ENCODE results near the gene C22orf23.
"Not testable (repeated sequence)": the region's sequence is repeated elsewhere in the genome, so short reads cannot be mapped to it uniquely, and the experiment has no call there.

The C22orf23 gene

DNA sequence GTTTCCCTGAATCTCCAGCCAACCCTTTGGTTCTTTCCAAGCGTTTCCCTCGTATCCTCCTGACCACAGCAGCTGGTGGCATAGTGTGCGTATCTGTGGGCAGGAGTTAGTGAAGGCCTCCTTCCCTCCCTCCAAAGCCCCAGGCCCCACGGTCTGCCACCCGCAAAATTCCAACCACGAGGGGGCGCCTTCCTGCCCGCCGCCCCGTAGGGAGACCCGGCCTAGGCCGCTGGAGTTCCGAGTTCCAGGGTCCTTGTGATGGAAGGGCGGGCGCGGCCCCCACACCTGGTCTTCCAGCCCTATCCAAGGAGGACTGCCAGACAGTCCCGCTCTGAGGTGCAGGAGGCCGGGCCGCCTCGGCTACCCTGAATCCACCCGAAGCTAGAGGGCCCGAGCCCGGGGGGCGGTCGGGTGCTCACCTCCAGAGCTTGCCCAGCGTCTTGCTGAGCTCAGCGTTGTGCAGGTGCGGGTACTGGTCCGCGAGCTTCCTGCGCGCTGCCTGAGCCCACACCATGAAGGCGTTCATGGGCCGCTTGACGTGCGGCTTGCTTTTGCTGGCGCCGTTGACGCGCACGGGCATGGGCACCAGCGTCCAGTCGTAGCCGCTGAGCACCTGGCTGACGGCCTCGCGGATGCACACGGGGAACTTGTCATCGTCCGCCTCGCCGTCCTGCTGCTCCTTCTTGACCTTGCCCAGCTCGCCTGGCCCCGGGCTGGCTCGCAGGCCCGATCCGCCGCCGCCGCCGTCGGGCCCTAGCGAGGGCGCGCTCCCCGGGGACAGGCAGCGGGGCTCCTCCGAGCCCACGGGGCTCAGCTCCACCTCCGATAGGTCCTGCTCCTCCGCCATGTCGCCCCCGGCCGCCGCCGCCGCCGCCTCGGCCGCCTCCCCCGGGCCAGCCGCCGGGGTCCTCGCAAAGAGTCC, 29.8 kb upstream of the C22orf23 start:
- H3K4me3 ChIP-seq (ENCODE audit: low read depth, low read length) = no peak overlapping the region
- no peak for DNase-seq (ENCODE audit: low read depth)
- TF ChIP-seq, protein P1, sequence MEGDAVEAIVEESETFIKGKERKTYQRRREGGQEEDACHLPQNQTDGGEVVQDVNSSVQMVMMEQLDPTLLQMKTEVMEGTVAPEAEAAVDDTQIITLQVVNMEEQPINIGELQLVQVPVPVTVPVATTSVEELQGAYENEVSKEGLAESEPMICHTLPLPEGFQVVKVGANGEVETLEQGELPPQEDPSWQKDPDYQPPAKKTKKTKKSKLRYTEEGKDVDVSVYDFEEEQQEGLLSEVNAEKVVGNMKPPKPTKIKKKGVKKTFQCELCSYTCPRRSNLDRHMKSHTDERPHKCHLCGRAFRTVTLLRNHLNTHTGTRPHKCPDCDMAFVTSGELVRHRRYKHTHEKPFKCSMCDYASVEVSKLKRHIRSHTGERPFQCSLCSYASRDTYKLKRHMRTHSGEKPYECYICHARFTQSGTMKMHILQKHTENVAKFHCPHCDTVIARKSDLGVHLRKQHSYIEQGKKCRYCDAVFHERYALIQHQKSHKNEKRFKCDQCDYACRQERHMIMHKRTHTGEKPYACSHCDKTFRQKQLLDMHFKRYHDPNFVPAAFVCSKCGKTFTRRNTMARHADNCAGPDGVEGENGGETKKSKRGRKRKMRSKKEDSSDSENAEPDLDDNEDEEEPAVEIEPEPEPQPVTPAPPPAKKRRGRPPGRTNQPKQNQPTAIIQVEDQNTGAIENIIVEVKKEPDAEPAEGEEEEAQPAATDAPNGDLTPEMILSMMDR (IDR thresholded peaks at IDR 0.05; ENCODE audit: insufficient read depth, low read depth, low read length, missing control alignments) = no peak

DNA sequence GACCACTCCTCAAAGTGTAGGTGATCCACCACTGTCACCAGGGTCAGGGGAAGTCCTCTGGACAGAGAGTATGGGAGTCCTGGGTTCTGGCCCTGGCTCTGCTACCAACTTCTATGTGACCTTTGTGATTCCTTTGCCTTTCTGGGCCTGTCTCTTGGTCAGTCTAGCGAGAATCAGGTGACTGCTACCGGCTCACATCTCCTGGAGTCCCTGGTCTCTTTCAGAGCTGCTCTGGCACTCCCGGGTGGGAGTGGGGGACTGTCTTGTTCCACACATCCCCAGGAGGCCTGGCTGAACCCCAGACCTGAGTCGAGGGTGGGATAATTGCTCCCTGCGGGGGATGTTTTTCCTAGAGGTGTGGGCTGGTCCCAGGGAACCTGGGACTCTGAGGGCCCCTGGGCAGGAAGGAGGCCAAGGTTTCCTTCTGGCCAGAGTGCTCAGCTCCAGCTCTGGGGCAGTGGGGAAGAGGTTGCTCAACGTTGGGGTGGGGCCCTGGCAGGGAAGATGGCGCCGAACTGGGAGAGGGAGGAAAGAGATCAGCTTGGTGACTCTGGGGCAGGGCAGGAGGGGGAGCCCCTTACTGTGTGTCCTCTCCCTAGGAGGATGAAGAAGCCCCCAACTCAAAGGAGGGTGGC, 28.9 kb upstream of the C22orf23 start:
- no peak for DNase-seq (ENCODE audit: low read depth)
- TF ChIP-seq, protein P1 (IDR thresholded peaks at IDR 0.05; ENCODE audit: insufficient read depth, low read depth, low read length, missing control alignments) = no peak
- H3K4me3 ChIP-seq (ENCODE audit: low read depth, low read length) = no peak overlapping the region

DNA sequence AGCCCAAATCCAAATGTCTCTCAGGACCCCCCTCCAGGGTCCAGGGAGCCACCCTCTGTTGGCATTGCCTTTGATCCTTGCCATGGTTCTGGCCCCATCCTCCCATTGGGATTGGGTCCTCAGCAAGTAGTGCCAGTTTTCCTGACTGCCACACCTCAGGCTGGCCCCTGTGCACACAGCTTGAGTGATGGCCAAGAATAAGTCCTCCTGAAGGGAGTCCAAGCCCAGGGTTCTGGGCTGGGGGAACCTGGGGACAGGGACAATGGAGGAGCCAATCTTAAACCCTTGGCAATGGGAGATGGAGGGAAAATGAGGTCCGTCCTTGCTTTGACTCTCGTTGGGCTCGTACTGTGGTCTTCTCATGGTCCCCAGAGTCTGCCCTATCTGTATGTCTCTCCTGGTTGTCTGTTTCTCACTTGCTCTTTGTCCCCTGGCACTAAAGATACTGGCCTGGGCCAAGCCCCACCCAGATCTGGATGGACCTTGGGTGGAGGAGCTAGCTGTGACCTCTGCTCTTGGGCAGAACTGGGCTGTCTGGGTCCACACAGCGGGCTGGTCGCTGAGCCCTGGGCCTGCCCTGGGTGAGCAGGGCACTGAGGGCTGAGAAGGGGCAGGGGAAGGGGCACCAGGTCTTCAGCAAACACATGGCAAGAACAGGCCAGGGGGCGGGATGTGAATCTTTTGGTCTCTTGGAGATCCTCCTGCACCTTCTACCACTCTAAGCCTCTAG, 28.0 kb upstream of the C22orf23 start:
- H3K4me3 ChIP-seq (ENCODE audit: low read depth, low read length) = no peak overlapping the region
- TF ChIP-seq, protein P1 (IDR thresholded peaks at IDR 0.05; ENCODE audit: insufficient read depth, low read depth, low read length, missing control alignments) = no peak
- no peak for DNase-seq (ENCODE audit: low read depth)

DNA sequence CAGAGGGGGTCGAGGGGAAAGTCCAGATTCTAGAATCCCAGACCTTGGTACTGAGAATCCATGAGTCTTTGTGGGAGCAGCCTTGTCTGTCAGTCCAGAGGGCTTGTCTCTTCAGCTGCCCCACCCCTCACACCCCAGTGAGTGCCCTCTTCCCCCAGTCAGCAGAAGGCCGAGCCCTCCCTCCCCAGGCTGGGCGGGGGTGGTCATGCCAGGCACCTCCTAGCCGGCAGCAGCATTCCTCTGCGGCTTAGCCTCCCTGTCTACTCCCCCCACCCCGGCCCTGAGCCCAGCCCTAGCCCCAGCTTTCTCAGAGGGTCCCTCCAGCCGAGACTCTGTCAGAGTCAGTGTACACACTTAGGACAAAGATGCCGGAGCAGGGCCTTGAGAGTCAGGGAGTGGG, 26.4 kb upstream of the C22orf23 start:
- TF ChIP-seq, protein P1 (IDR thresholded peaks at IDR 0.05; ENCODE audit: insufficient read depth, low read depth, low read length, missing control alignments) = no peak
- no peak for DNase-seq (ENCODE audit: low read depth)
- no peak overlapping the region for H3K4me3 ChIP-seq (ENCODE audit: low read depth, low read length)

DNA sequence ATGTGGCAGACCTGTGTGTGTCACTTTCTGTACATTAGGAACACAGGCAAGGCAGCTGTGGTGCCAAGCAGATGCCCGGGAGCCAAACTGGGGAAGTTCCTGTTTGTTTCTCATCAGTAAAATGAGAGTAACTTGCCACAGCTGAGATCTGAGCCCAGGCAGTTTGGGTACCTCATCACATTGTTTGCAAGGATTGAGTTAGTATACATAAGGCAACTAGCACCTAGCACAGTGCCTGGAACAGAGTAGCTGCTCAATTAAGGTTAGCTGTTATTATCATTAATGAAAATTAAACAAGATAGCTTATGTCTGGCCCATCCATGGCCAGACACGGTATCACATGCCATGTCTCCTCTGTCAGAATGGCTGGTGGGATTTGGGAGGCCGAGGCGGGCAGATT, 23.1 kb upstream of the C22orf23 start:
- H3K4me3 ChIP-seq (ENCODE audit: low read depth, low read length) = no peak overlapping the region
- TF ChIP-seq, protein P1 (IDR thresholded peaks at IDR 0.05; ENCODE audit: insufficient read depth, low read depth, low read length, missing control alignments) = no peak
- DNase-seq (ENCODE audit: low read depth) = no peak

DNA sequence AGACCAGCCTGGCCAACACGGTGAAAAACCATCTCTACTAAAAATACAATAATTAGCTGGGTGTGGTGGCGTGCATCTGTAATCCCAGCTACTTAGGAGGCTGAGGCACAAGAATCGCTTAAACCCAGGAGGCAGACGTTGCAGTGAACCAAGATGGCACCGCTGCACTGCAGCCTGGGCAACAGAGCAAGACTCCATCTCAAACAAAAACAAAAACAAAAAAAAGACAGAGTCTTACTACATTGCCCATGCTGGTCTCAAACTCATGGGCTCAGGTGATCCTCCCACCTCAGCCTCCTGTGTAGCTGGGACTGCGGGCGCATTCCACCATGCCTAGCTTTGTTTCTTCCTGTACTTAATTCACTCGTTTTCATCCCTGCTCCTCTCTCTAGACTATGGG, 22.6 kb upstream of the C22orf23 start:
- H3K4me3 ChIP-seq (ENCODE audit: low read depth, low read length); DNase-seq (ENCODE audit: low read depth): not testable (repeated sequence)

DNA sequence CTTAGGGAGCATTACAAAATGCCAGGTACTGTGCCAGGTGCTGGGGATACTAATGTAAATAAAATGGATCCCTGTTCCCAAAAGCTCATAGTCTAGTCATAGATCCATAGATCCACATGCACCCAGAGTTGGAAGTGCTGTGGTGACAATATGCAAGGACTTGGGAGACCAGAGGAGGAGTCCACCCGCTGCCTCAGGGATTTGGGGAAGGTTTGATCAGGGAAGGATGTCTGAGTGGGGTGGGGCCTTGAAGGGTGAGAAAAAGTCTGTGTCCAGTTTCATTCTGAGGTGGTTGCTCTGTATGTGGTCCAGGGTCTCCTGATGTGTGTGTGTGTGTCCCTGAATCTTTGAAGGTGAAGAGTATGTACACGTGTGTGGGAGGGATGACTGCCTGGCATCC, 21.8 kb upstream of the C22orf23 start:
- DNase-seq (ENCODE audit: low read depth) = no peak
- H3K4me3 ChIP-seq (ENCODE audit: low read depth, low read length) = no peak overlapping the region
- TF ChIP-seq, protein P1 (IDR thresholded peaks at IDR 0.05; ENCODE audit: insufficient read depth, low read depth, low read length, missing control alignments) = no peak
